Fibroblast of villous mesenchyme (primary cell): ENCODE results near the gene SPDYC. TPM values are rescaled to one million over a fixed set of nuclear protein-coding genes. Genes with fewer than 3 reads are reported as not detected.

Source experiments
- DNase-seq: peaks from one replicate; pipeline ENCODE4 v3.0.0-alpha.2; 2010; ENCODE audit warnings: low read depth
- H3K4me3 ChIP-seq: 2 replicates; pipeline ENCODE4 v1.5.1; 2011; ENCODE audit warnings: low read depth, mild to moderate bottlenecking, low read length
- CTCF ChIP-seq: IDR thresholded peaks from 2 replicates; pipeline ENCODE4 v1.5.1; 2012; ENCODE audit warnings: low read depth, mild to moderate bottlenecking, low read length; ENCODE audit not compliant: insufficient read depth
- total RNA-seq: library from RNA; depleted of rRNA; stranded (reverse); fragments of >200 nt; gene quantifications from 2 replicates; pipeline ENCODE4 v1.2.3, GENCODE V29; 2012

The SPDYC gene
- total RNA-seq, 1 donor: not detected

DNA sequence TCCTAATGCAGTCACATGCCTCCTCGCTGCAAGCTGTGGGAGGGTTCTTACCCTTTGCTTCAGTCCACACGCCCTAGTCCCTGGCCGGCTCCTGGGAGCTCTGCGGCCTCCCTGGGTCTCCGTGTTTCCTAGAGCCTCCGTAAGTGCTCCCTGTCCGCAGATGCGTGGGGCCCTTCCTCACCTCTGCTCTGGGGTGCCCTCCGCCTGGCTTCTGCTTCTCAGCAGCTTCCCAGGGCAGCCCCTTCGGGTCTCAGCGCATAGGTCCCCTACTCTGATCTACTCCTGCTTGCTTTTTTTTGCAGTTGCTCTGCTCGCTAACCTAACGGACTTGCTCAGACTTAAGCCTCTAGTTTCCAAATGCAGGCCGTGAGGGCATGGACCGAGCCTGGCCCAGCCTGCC, 34.1 kb downstream of the SPDYC start:
- no peak for DNase-seq
- TF ChIP-seq CTCF: no peak
- H3K4me3 ChIP-seq: no peak overlapping the region

DNA sequence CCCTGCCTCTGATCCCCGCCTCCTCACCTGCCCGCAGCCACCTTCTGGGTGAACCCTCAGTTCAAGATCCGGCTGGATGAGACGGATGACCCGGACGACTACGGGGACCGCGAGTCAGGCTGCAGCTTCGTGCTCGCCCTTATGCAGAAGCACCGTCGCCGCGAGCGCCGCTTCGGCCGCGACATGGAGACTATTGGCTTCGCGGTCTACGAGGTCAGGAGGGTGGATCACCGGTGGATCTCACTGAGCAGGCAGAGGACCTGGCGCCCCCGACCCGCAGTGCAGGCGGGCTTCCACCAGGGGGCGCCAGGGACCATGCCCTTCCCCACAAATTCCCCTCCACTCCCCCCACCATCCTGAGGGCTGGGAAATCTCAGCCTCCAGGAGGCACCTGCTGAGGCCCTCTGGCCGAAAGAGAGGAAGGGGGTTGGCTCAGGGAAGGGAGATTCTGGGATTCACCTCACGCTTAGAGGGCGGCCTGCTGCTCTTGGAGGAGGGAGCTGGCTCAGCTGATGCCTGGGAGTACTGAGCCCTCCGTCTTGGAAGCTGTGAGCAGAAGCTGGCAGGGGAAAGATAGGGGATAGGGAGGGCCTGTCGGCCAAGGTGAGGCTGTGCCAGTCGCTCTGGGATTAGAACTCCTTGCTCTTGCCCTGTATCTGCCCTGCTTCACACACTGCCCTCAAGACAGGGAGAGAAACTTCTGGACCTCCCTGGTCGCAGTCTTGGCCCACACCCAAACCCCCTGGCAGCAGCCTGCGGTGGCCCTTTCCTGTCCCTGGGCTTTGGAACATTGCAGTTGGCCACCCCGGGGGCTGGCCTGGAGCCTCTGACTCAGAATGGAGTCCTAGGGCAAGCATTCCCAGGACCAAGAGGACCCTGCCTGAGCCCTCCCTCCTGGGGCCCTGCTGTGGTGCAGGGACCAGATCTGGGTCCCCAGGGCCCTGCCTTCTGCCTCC, 34.9 kb downstream of the SPDYC start:
- TF ChIP-seq CTCF: peak; percentile 87
- DNase-seq: peak; percentile 30

DNA sequence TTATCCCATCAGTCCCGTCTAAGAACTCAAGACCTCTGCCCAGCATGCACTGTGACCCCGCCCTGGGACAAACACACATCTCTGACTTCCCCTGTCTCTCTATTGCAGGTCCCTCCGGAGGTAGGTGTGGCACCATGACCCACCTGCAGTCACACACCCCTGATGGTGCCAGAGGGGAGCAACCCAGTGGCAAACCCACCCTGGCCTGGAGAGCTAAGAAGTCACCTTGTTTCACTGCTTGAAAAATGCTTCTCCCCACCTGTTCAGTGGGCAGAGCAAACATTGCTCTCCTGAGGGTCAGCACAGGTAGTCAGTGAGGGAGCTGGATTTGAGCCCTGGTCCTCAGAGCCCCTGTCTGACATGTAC, 35.6 kb downstream of the SPDYC start:
- TF ChIP-seq CTCF: no peak
- no peak for DNase-seq
- H3K4me3 ChIP-seq: no peak overlapping the region

More for the DNA sequence above, 34.9 kb downstream of the SPDYC start:
- no peak overlapping the region for H3K4me3 ChIP-seq

- no peak for DNase-seq
- no peak overlapping the region for H3K4me3 ChIP-seq
- no peak for TF ChIP-seq CTCF
Observed at GRCh38 chr11:65206441-65206841, 36.4 kb downstream of the SPDYC start.

GRCh38 chr11:65206901-65207300, 36.9 kb downstream of the SPDYC start:
- no peak for TF ChIP-seq CTCF
- H3K4me3 ChIP-seq: no peak overlapping the region
- no peak for DNase-seq

DNA sequence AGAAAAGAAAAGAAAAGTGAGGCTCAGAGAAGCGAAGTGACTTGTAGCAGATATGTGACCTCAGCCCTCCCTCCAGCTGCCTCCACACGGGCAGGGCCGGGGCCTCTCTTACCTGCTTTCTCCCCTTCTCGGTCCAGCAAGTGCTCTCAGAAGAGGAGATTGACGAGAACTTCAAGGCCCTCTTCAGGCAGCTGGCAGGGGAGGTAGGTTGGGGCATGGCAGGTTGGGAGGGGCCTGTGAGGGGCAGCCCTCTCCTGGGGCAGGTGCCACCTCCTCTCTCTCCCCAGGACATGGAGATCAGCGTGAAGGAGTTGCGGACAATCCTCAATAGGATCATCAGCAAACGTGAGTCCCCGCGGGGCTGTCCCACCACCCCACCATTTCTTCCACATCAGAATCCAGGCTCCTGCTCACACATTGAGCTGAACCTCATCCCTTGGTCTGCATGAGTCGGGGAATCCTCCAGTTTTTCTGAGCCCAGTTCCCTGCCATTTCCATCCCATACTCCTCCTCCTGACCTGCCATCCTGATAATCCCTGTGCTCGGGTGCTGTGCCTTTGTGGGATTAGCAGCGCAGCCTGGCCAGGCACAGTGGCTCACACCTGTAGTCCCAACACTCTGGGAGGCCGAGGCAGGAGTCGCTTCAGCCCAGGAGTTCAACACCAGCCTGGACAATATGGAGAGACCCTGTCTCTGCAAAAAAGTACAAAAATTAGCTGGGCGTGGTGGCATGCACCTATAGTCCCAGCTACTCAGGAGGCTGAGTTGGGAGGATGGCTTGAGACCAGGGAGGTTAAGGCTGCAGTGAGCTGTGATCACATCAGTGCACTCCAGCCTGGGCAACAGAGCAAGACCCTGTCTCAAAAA, 38.1 kb downstream of the SPDYC start:
- no peak overlapping the region for H3K4me3 ChIP-seq
- no peak for TF ChIP-seq CTCF
- DNase-seq: no peak
